Measurements from ENCODE around the gene WDR46.
"Not testable (repeated sequence)": the region's sequence is repeated elsewhere in the genome, so short reads cannot be mapped to it uniquely, and the experiment has no call there.

The WDR46 gene

GRCh38 chr6:33292996-33293682, 4.1 kb upstream of the WDR46 start:
- DNase-seq (ENCODE audit: low spot score) = no peak
- TF ChIP-seq CTCF (IDR thresholded peaks at IDR 0.05; ENCODE audit: extremely low read depth, missing control alignments) = no peak

GRCh38 chr6:33290459-33290858, 1.4 kb upstream of the WDR46 start:
- no peak for DNase-seq (ENCODE audit: low spot score)
- no peak for TF ChIP-seq CTCF (IDR thresholded peaks at IDR 0.05; ENCODE audit: extremely low read depth, missing control alignments)

- no peak for TF ChIP-seq CTCF (IDR thresholded peaks at IDR 0.05; ENCODE audit: extremely low read depth, missing control alignments)
- no peak for DNase-seq (ENCODE audit: low spot score)
Measured at GRCh38 chr6:33289784-33290315, 811 bp upstream of the WDR46 start.

GRCh38 chr6:33288141-33288920, 708 bp downstream of the WDR46 start:
- no peak for DNase-seq (ENCODE audit: low spot score)
- no peak for TF ChIP-seq CTCF (IDR thresholded peaks at IDR 0.05; ENCODE audit: extremely low read depth, missing control alignments)

GRCh38 chr6:33286946-33287914, 1.8 kb downstream of the WDR46 start:
- no peak for DNase-seq (ENCODE audit: low spot score)
- TF ChIP-seq CTCF (IDR thresholded peaks at IDR 0.05; ENCODE audit: extremely low read depth, missing control alignments) = no peak

- not testable (repeated sequence) for DNase-seq (ENCODE audit: low spot score)
Measured at GRCh38 chr6:33285214-33285613, 3.8 kb downstream of the WDR46 start.

GRCh38 chr6:33280539-33280938, 8.5 kb downstream of the WDR46 start:
- DNase-seq (ENCODE audit: low spot score) = no peak
- TF ChIP-seq CTCF (IDR thresholded peaks at IDR 0.05; ENCODE audit: extremely low read depth, missing control alignments) = no peak
